ENCODE results near the gene STK38. TPM values are rescaled to one million over a fixed set of nuclear protein-coding genes. Genes with fewer than 3 reads are reported as not detected.

Gene STK38
- 10.5 TPM for total RNA-seq

DNA sequence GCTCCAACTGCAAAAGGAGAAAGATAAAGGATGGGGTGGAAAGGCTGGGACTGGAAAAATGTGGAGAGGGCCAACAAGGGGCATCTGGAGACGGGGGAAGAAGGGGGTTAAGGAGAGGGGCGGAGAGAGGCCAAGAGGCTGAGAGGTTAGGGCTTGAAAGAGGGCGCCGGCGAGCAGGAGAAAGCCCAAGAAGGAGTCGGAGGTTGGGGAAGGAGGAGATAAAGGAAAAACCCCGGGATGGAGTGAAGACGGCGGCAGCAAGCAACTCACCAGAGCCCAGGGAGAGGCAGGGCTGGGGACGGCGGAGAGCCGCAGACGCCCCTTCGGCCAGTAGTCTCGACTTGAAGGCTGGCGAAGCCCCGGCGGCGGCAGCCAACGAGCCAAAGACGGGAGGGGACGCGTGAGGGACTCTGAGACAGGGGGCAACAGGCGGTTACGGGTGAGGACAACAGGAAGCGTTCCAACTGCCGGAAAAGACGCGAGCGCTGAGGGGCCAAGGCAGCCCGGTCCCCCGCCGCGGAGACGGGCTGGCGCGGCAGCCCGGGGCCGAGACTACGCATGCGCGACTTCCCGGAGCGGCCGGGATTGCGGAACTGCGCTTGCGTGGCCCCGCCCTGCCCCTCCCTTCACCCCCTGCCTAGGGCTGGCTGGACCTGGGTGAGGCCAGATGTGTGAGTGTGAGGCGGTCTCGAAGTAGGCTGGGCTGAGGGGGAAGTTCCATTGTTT is at the start of gene STK38:
TSS of gene STK38 (minus strand) at position 560 of the 726 bp plus-strand sequence. CDS start 7,277 bp downstream, outside the sequence.
- DNase-seq (ENCODE audit: low spot score in 2 of 2): peak; percentile 65 to 94
- intact Hi-C loops (cut with DNase I): loop anchor here (1.0 to 2.0 kb wide), 4 partner anchors 47 to 188 kb away; partner anchors contain the start of gene SRSF3
- no peaks in the 10 kb centered on the region for H3K36me3 ChIP-seq
- no peaks in the 10 kb centered on the region for H3K9me3 ChIP-seq
- peak within 1 kb of the TSS; percentile 89 to 97 for H3K27ac ChIP-seq
- TF ChIP-seq, protein P1, sequence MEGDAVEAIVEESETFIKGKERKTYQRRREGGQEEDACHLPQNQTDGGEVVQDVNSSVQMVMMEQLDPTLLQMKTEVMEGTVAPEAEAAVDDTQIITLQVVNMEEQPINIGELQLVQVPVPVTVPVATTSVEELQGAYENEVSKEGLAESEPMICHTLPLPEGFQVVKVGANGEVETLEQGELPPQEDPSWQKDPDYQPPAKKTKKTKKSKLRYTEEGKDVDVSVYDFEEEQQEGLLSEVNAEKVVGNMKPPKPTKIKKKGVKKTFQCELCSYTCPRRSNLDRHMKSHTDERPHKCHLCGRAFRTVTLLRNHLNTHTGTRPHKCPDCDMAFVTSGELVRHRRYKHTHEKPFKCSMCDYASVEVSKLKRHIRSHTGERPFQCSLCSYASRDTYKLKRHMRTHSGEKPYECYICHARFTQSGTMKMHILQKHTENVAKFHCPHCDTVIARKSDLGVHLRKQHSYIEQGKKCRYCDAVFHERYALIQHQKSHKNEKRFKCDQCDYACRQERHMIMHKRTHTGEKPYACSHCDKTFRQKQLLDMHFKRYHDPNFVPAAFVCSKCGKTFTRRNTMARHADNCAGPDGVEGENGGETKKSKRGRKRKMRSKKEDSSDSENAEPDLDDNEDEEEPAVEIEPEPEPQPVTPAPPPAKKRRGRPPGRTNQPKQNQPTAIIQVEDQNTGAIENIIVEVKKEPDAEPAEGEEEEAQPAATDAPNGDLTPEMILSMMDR (IDR thresholded peaks at IDR 0.05): no peak
- peak within 1 kb of the TSS; percentile 69 to 98 for H3K4me3 ChIP-seq
- H3K4me1 ChIP-seq: peaks cover 0 to 16% of the 10 kb centered on the region in 2 donors
- H3K27me3 ChIP-seq: no peaks in the 10 kb centered on the region

- H3K9me3 ChIP-seq: no peaks in the 10 kb centered on the region
- intact Hi-C loops (cut with DNase I): no loop called here
- H3K4me3 ChIP-seq: peak overlapping the region; percentile 69 to 71
- no peaks in the 10 kb centered on the region for H3K27me3 ChIP-seq
- DNase-seq (ENCODE audit: low spot score in 2 of 2): peak in 1 of 2 donors; percentile 31
- TF ChIP-seq, protein P1 (IDR thresholded peaks at IDR 0.05): no peak
- H3K36me3 ChIP-seq: peaks cover 47 to 48% of the 10 kb centered on the region in 2 donors
- H3K4me1 ChIP-seq: peaks cover 17 to 41% of the 10 kb centered on the region in 2 donors
- H3K27ac ChIP-seq: peak overlapping the region; percentile 96 to 97
Measured at GRCh38 chr6:36596356-36596755, 49.1 kb upstream of the STK38 start.

- peak overlapping the region; percentile 69 to 71 for H3K4me3 ChIP-seq
- peak overlapping the region; percentile 96 to 97 for H3K27ac ChIP-seq
- TF ChIP-seq, protein P1 (IDR thresholded peaks at IDR 0.05): no peak
- H3K36me3 ChIP-seq: peaks cover 34 to 35% of the 10 kb centered on the region in 2 donors
- peaks cover 14 to 35% of the 10 kb centered on the region in 2 donors for H3K4me1 ChIP-seq
- H3K9me3 ChIP-seq: no peaks in the 10 kb centered on the region
- peak in 1 of 2 donors; percentile 72 for DNase-seq (ENCODE audit: low spot score in 2 of 2)
- H3K27me3 ChIP-seq: no peaks in the 10 kb centered on the region
- intact Hi-C loops (cut with DNase I): loop anchor here (1.0 to 2.0 kb wide), 3 partner anchors 48 to 172 kb away; partner anchors contain the start of genes KCTD20, PXT1 and STK38
Measured at GRCh38 chr6:36594816-36595643, 47.8 kb upstream of the STK38 start.

- intact Hi-C loops (cut with DNase I): loop anchor here (1.0 to 2.0 kb wide), 3 partner anchors 47 to 171 kb away; partner anchors contain the start of genes KCTD20, PXT1 and STK38
Measured at GRCh38 chr6:36594029-36594815, 46.9 kb upstream of the STK38 start, which contains the start of gene SRSF3. TSS of gene SRSF3 (plus strand) at chr6:36594362. CDS start at chr6:36596763, 2,401 bp downstream.

More at GRCh38 chr6:36594029-36594815, 46.9 kb upstream of the STK38 start, which contains the start of gene SRSF3:
- H3K36me3 ChIP-seq: peaks cover 26 to 27% of the 10 kb centered on the region in 2 donors
- H3K4me1 ChIP-seq: peaks cover 9 to 27% of the 10 kb centered on the region in 2 donors
- peak within 1 kb of the TSS; percentile 96 to 97 for H3K27ac ChIP-seq
- TF ChIP-seq, protein P1 (IDR thresholded peaks at IDR 0.05): peak; percentile 47 to 49 (median 48)
- no peaks in the 10 kb centered on the region for H3K27me3 ChIP-seq
- peak; percentile 87 to 97 for DNase-seq (ENCODE audit: low spot score in 2 of 2)
- no peaks in the 10 kb centered on the region for H3K9me3 ChIP-seq
- peak within 1 kb of the TSS; percentile 69 to 71 for H3K4me3 ChIP-seq
